ENCODE data around the gene ANTXR1. TPM values are rescaled to one million over a fixed set of nuclear protein-coding genes. Genes with fewer than 3 reads are reported as not detected.

The ANTXR1 gene
- total and polyA plus RNA-seq, 2 of the 8 experiments (the other 6 are each of a cell fraction or from before 2014, with no cell fraction given): 15.8 to 44.3 TPM

- TF ChIP-seq CHD7 (IDR thresholded peaks at IDR 0.05; ENCODE audit: insufficient replicate concordance, low read length): no peak
- no peak for TF ChIP-seq YY1 (IDR thresholded peaks at IDR 0.05; ENCODE audit: low read depth, low read length)
- no peak for TF ChIP-seq SIN3A (conservative IDR thresholded peaks at IDR 0.05 in 1 of 2, IDR thresholded peaks at IDR 0.05 in 1 of 2; ENCODE audit: low read depth in 1 of 2, low read length in 2 of 2)
- no peak for TF ChIP-seq NANOG (IDR thresholded peaks at IDR 0.05; ENCODE audit: insufficient read depth, low read depth, low read length, poor library complexity, severe bottlenecking)
- TF ChIP-seq SRF (IDR thresholded peaks at IDR 0.05; ENCODE audit: low read depth, low read length): no peak
- TF ChIP-seq TAF7 (optimal IDR thresholded peaks at IDR 0.05; ENCODE audit: borderline replicate concordance, low read depth, low read length): no peak
These were observed 17.1 kb upstream of the ANTXR1 start (continued) for GRCh38 chr2:68995916-68996315.

All from H1 (cell line).